ES-I3 (cell line): ENCODE measurements around the gene RBCK1.

Source experiments
- H3K36me3 ChIP-seq: 2 replicates; pipeline ENCODE4 v1.6.1; 2013; ENCODE audit warnings: mild to moderate bottlenecking, low read length, control low read depth, moderate library complexity; ENCODE audit not compliant: insufficient read depth
- H3K4me1 ChIP-seq: 2 replicates; pipeline ENCODE4 v1.6.1; 2013; ENCODE audit warnings: mild to moderate bottlenecking, control low read depth, low read length; ENCODE audit not compliant: insufficient read depth
- H3K9ac ChIP-seq: 2 replicates; pipeline ENCODE4 v1.6.1; 2013; ENCODE audit warnings: low read depth, mild to moderate bottlenecking, low read length, moderate library complexity
- H3K9me3 ChIP-seq: 2 replicates; pipeline ENCODE4 v1.6.1; 2013; ENCODE audit warnings: mild to moderate bottlenecking, low read length, moderate library complexity; ENCODE audit not compliant: control insufficient read depth, insufficient read depth

RBCK1 gene

GRCh38 chr20:412081-412480 lies 4.0 kb downstream of the RBCK1 start:
- peaks cover 8% of the 10 kb centered on the region; the same call in 1 of the 2 replicates for H3K36me3 ChIP-seq
- no peaks in the 10 kb centered on the region for H3K4me1 ChIP-seq
- no peak overlapping the region for H3K9ac ChIP-seq
- H3K9me3 ChIP-seq: no peaks in the 10 kb centered on the region

DNA sequence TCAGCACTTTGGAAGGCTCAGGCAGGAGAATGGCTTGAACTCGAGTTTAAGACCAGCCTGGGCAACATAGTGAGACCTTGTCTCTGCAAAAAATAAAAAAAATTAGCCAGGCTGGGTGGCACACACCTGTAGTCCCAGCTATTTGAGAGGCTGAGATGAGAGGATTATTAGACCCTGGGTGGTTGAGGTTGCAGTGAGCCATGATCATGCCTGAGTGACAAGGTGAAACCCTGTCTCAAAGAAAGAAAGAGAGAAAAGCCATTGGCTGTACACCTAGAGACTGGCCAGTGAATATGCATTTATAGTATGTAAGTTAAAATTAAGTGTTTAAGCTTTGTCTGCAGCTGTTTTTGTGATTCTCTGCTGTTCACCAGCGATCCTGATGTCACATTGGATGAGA lies 6.1 kb downstream of the RBCK1 start:
- H3K9ac ChIP-seq: no peak overlapping the region
- H3K4me1 ChIP-seq: no peaks in the 10 kb centered on the region
- H3K36me3 ChIP-seq: peaks cover 8% of the 10 kb centered on the region; the same call in 1 of the 2 replicates
- no peaks in the 10 kb centered on the region for H3K9me3 ChIP-seq

DNA sequence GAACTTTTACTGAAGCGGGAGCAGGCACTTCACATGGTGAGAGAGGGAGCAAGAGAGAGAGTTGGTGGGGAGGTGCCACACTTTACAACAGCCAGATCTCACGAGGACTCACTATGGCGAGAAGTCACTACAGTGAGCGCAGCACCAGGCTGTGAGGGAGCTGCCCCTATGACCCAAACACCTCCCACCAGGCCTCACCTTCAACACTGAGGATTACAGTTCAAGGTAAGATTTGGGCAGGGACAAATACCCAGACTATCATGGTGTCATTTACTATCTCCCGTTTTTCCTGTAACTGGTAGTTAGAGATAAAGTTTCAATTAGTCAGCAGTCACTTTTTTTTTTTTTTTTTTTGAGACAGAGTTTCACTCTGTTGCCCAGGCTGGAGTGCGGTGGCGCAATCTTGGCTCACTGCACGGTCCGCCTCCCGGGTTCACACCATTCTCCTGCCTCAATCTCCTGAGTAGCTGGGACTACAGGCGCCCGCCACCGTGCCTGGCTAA lies 7.8 kb downstream of the RBCK1 start:
- no peaks in the 10 kb centered on the region for H3K9me3 ChIP-seq
- peaks cover 3% of the 10 kb centered on the region; the same call in 1 of the 2 replicates for H3K36me3 ChIP-seq
- H3K4me1 ChIP-seq: no peaks in the 10 kb centered on the region
- H3K9ac ChIP-seq: no peak overlapping the region

DNA sequence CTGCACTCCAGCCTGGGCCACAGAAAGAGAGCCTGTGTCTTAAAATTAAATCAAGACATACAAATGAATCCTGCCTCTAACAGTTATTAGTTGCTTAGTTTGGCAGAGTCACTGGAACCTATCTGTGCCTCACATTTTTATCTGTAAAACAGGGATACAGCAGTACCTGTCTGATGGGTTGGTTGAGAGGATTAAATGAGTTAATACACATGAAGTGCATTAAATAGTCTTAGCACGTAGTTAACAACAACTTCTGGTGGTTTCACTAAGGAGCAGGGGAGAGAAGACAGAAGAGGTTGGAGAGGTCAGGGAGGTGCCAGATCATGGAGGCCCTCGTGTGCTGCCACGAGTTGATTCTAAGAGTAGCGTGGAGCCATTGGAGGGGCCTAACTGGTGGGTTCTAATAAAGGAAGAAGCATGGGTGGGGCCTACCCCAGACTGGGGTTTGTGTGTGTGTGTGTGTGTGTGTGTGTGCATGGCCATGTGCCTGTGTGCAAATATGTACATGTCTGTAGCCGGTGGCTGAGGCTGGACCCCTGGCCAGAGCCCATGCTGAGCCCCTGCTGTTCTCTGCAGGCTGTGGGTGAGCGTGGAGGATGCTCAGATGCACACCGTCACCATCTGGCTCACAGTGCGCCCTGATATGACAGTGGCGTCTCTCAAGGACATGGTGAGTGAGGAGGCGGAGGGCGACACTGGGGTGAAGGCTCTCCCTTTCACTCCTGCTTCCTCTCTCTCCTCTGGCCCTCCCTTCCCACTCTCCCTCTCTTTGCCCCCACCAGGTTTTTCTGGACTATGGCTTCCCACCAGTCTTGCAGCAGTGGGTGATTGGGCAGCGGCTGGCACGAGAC lies 9.1 kb downstream of the RBCK1 start:
- Histone ChIP-seq H3K9ac (no peak overlapping the region), H3K36me3 (peaks cover 4% of the 10 kb centered on the region; the same call in 1 of the 2 replicates), H3K4me1 (no peaks in the 10 kb centered on the region), H3K9me3 (no peaks in the 10 kb centered on the region)

GRCh38 chr20:417801-418342 lies 9.8 kb downstream of the RBCK1 start:
- no peaks in the 10 kb centered on the region for H3K9me3 ChIP-seq
- no peak overlapping the region for H3K9ac ChIP-seq
- H3K4me1 ChIP-seq: no peaks in the 10 kb centered on the region
- peaks cover 4% of the 10 kb centered on the region; the same call in 1 of the 2 replicates for H3K36me3 ChIP-seq

DNA sequence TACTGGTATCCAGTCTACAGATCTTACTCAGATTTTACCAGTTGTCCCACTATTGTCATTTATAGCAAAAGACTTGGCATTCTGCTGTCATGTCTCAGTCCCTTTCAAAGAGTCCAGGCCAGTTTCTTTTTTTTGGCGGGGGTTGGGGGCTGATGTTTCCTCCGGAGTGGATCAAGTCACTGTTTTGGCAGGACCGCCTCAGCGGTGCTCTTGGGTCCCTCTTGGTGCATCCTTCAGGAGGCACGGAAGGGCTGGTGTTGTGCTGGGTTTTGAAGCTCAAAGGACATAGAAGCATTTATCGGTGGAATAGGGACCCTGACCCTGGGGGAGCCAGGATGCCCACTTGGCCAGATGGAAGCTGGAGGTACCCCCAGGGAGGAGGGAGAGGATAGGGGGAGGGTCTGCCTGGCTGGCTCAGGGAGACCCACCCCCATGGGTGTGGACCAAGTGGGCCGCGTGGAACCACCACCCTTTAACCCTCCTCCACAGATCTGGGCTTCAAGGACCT lies 10.8 kb downstream of the RBCK1 start:
- Histone ChIP-seq H3K9ac (no peak overlapping the region), H3K36me3 (peaks cover 4% of the 10 kb centered on the region), H3K9me3 (no peaks in the 10 kb centered on the region), H3K4me1 (no peaks in the 10 kb centered on the region)

DNA sequence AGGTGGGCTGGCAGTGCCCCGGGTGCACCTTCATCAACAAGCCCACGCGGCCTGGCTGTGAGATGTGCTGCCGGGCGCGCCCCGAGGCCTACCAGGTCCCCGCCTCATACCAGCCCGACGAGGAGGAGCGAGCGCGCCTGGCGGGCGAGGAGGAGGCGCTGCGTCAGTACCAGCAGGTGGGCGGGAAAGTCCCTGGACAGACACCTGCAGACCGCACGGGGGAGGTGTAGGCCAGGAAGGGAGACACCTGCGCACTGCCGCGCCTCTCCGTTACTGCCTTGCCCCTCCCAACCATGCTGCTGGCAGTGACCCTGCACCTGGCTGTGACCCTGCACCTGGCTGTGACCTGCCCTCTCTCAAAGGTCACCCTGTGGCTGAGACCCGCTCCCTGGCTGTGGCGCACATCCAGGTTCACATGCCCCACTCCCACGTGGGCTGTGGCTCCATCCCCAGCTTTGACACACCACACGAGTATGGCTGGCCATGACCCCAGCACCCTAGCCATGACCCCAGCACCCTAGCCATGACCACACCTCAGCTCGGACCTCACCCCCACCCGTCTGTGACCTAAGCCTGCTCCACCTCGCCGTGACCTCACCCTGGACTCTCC lies 11.6 kb downstream of the RBCK1 start:
- Histone ChIP-seq H3K9me3 (no peaks in the 10 kb centered on the region), H3K4me1 (no peaks in the 10 kb centered on the region), H3K36me3 (peaks cover 4% of the 10 kb centered on the region), H3K9ac (no peak overlapping the region)

- peaks cover 4% of the 10 kb centered on the region for H3K36me3 ChIP-seq
- H3K4me1 ChIP-seq: no peaks in the 10 kb centered on the region
- H3K9me3 ChIP-seq: no peaks in the 10 kb centered on the region
- H3K9ac ChIP-seq: no peak overlapping the region
These were observed 12.1 kb downstream of the RBCK1 start for GRCh38 chr20:420166-420620.

- H3K36me3 ChIP-seq: peaks cover 4% of the 10 kb centered on the region
- no peaks in the 10 kb centered on the region for H3K4me1 ChIP-seq
- no peak overlapping the region for H3K9ac ChIP-seq
- no peaks in the 10 kb centered on the region for H3K9me3 ChIP-seq
These were observed 12.8 kb downstream of the RBCK1 start for GRCh38 chr20:420721-421574.

GRCh38 chr20:421685-422250 lies 13.7 kb downstream of the RBCK1 start:
- Histone ChIP-seq H3K4me1 (no peaks in the 10 kb centered on the region), H3K9ac (no peak overlapping the region), H3K36me3 (peaks cover 4% of the 10 kb centered on the region), H3K9me3 (no peaks in the 10 kb centered on the region)

- Histone ChIP-seq H3K36me3 (peaks cover 3% of the 10 kb centered on the region), H3K4me1 (no peaks in the 10 kb centered on the region), H3K9me3 (no peaks in the 10 kb centered on the region), H3K9ac (no peak overlapping the region)
These were observed 18.5 kb downstream of the RBCK1 start for GRCh38 chr20:426566-426965.

GRCh38 chr20:427401-427800 lies 19.3 kb downstream of the RBCK1 start:
- Histone ChIP-seq H3K9ac (no peak overlapping the region), H3K4me1 (no peaks in the 10 kb centered on the region), H3K9me3 (no peaks in the 10 kb centered on the region), H3K36me3 (no peaks in the 10 kb centered on the region; the same call in none of the 2 replicates)

DNA sequence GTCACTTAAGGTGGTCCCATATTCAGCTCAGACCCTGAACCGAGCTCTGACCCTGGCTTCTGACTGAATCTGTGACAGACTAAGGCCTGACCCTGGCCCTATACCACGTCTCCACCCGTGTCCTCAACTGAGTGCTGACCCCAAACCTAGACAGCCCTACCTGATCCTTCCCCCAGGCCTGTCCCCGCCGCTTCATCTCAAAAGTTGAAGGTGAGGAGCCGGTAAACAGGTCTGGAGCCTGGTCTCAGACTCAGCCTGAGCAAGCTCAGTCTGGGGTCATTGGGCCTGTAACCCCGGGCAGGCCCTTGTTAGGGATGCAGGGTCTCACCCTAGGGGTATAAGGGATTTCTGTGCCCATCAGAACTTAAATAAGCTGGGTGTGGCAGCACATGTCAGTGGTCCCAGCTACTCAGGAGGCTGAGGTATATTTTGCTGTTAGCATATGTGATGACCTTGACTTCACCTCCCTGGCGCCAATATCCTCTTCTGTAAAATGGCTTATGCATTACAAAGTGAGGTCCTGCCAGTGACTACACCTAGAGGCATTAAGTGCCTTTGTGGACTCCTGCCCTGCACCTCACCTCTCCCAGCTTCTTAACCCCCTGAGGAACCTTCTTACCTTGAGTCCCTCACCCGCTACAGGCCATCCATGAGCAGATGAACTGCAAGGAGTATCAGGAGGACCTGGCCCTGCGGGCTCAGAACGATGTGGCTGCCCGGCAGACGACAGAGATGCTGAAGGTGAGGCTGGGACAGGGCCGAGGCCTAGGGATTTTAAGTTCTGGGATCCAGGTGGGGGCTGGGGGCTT lies 20.0 kb downstream of the RBCK1 start:
- Histone ChIP-seq H3K4me1 (no peaks in the 10 kb centered on the region), H3K9me3 (no peaks in the 10 kb centered on the region), H3K36me3 (no peaks in the 10 kb centered on the region; the same call in none of the 2 replicates), H3K9ac (no peak overlapping the region)
